HFFc6 (cell line): ENCODE results near the gene TRIM71. TPM values are rescaled to one million over a fixed set of nuclear protein-coding genes. Genes with fewer than 3 reads are reported as not detected.
A peak's percentile ranks its signal among the peaks of the same experiment; 100 is the strongest.

Experiments used
- DNase-seq: peaks from one replicate; pipeline ENCODE4 v3.0.0-alpha.2; 2018
- H3K27ac Mint-ChIP-seq: 2 replicates; pipeline ENCODE4 v1.8.0; 2020; ENCODE audit warnings: mild to moderate bottlenecking, mixed read lengths
- H3K27me3 Mint-ChIP-seq: 2 replicates; pipeline ENCODE4 v1.8.0; 2021; ENCODE audit warnings: mild to moderate bottlenecking, moderate library complexity, mixed read lengths; ENCODE audit not compliant: insufficient read depth
- H3K36me3 Mint-ChIP-seq: 2 replicates; pipeline ENCODE4 v1.8.0; 2021; ENCODE audit warnings: low read depth, mixed read lengths
- H3K4me1 Mint-ChIP-seq: 2 replicates; pipeline ENCODE4 v1.8.0; 2020; ENCODE audit warnings: low read depth, mixed read lengths
- H3K4me3 Mint-ChIP-seq: 2 replicates; pipeline ENCODE4 v1.8.0; 2020; ENCODE audit warnings: mild to moderate bottlenecking, moderate library complexity, mixed read lengths
- H3K9me3 Mint-ChIP-seq: 2 replicates; pipeline ENCODE4 v1.8.0; 2020; ENCODE audit warnings: mild to moderate bottlenecking, mixed read lengths
- CTCF ChIP-seq: fragments of 200-600 bp; sonication (generic); IDR thresholded peaks from 2 replicates; pipeline ENCODE4 v1.5.0; 2021; ENCODE audit warnings: antibody characterized with exemption, mild to moderate bottlenecking
- total RNA-seq, 6 experiments: library from RNA; stranded (reverse); fragmentation: NEBNext Ultra II Directional; extraction: Animal tissue kit (Norgen Biotek cat#: 25700); gene quantifications; 2 replicates in 1 of 6; 3 replicates in 5 of 6; pipeline ENCODE4 v1.2.3, GENCODE V29; 2021

Gene TRIM71
- total RNA-seq, 6 experiments from 2014 or later, result not detected

GRCh38 chr3:32871273-32871672 is 53.5 kb downstream of the TRIM71 start:
- Mint-ChIP-seq H3K4me3 (no peak overlapping the region), H3K4me1 (peaks cover 14% of the 10 kb centered on the region), H3K9me3 (no peaks in the 10 kb centered on the region)

GRCh38 chr3:32872487-32873382 is 54.9 kb downstream of the TRIM71 start:
- Mint-ChIP-seq H3K36me3 (no peaks in the 10 kb centered on the region), H3K4me3 (no peak overlapping the region), H3K9me3 (no peaks in the 10 kb centered on the region), H3K27ac (no peak overlapping the region), H3K27me3 (peaks cover 13% of the 10 kb centered on the region; the same call in 1 of the 2 replicates), H3K4me1 (peaks cover 19% of the 10 kb centered on the region)
- DNase-seq, result peak; percentile 2
- TF ChIP-seq CTCF, result no peak

More at GRCh38 chr3:32871273-32871672, 53.5 kb downstream of the TRIM71 start:
- no peak for TF ChIP-seq CTCF
- Mint-ChIP-seq H3K27ac (no peak overlapping the region), H3K27me3 (peaks cover 12% of the 10 kb centered on the region), H3K36me3 (no peaks in the 10 kb centered on the region)
- no peak for DNase-seq

GRCh38 chr3:32873531-32874130 is 55.8 kb downstream of the TRIM71 start:
- peaks cover 19% of the 10 kb centered on the region for H3K4me1 Mint-ChIP-seq
- H3K9me3 Mint-ChIP-seq, result no peaks in the 10 kb centered on the region
- H3K27ac Mint-ChIP-seq, result no peak overlapping the region
- H3K36me3 Mint-ChIP-seq, result no peaks in the 10 kb centered on the region
- no peak for DNase-seq
- no peak for TF ChIP-seq CTCF
- no peak overlapping the region for H3K4me3 Mint-ChIP-seq
- peaks cover 13% of the 10 kb centered on the region; the same call in 1 of the 2 replicates for H3K27me3 Mint-ChIP-seq

- H3K27me3 Mint-ChIP-seq, result peaks cover 10% of the 10 kb centered on the region; the same call in 1 of the 2 replicates
- no peaks in the 10 kb centered on the region for H3K36me3 Mint-ChIP-seq
- TF ChIP-seq CTCF, result no peak
- no peak overlapping the region for H3K27ac Mint-ChIP-seq
- no peak overlapping the region for H3K4me3 Mint-ChIP-seq
- no peak for DNase-seq
- H3K4me1 Mint-ChIP-seq, result peaks cover 27% of the 10 kb centered on the region
- no peaks in the 10 kb centered on the region for H3K9me3 Mint-ChIP-seq
These were observed 59.1 kb downstream of the TRIM71 start for GRCh38 chr3:32876920-32877319.

GRCh38 chr3:32877598-32877997 is 59.8 kb downstream of the TRIM71 start:
- Mint-ChIP-seq H3K4me1 (peaks cover 27% of the 10 kb centered on the region), H3K27ac (no peak overlapping the region), H3K4me3 (no peak overlapping the region), H3K9me3 (no peaks in the 10 kb centered on the region), H3K27me3 (peaks cover 9% of the 10 kb centered on the region; the same call in 1 of the 2 replicates), H3K36me3 (no peaks in the 10 kb centered on the region)
- DNase-seq, result no peak
- TF ChIP-seq CTCF, result no peak
